ENCODE results near the gene GHR.

DNA sequence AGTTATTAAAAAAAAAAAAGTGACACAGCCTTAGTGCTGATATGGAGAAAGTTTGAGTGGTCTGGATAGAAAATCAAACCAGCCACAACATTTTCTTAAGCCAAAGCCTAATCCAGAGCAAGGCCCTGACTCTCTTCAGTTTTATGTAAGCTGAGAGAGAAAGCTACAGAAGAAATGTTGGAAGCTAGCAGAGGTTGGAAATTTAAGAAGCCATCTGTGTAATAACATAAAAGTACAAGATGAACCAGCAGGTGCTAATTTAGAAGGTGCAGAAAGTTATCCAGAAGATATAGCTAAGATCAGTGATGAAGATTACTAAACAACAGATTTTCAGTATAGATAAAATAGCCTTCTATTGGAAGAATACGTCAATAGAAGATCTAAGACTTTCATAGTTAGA is 102.9 kb downstream of the GHR start:
- TF ChIP-seq CTCF (IDR thresholded peaks at IDR 0.05) (no peak), POLR2A (IDR thresholded peaks at IDR 0.05) (no peak)
